Keratinocyte (primary cell): ENCODE data around the gene ACER3.

Source experiments
- CTCF ChIP-seq, 3 experiments: IDR thresholded peaks in 1 of 3; conservative IDR thresholded peaks in 1 of 3; optimal IDR thresholded peaks in 1 of 3; 2 replicates in 2 of 3; 3 replicates in 1 of 3; pipeline versions ENCODE3 to v1.5.1; 2011; ENCODE audit warnings: low read length in 3 of 3, mild to moderate bottlenecking in 3 of 3, moderate library complexity in 2 of 3, control low read depth in 1 of 3, inconsistent platforms in 1 of 3; ENCODE audit not compliant: insufficient read depth in 2 of 3; ENCODE audit errors: extremely low read depth in 1 of 3
- EZH2 ChIP-seq: IDR thresholded peaks from one replicate; pipeline ENCODE4 v1.6.1; 2012; ENCODE audit warnings: inconsistent platforms, mild to moderate bottlenecking, low read length, moderate library complexity

- no peak for TF ChIP-seq CTCF (optimal IDR thresholded peaks at IDR 0.05 in 1 of 3, IDR thresholded peaks at IDR 0.05 in 1 of 3, conservative IDR thresholded peaks at IDR 0.05 in 1 of 3; ENCODE audit: extremely low read depth in 1 of 3, insufficient read depth in 2 of 3, low read length in 3 of 3)
- no peak for TF ChIP-seq EZH2
Observed at GRCh38 chr11:76822406-76822805, 38.3 kb upstream of the ACER3 start.
